Dedifferentiated amniotic fluid mesenchymal stem cell (primary cell): ENCODE results near the gene ARL6IP6.

ENCODE experiments used
- DNase-seq: peaks from one replicate; pipeline ENCODE4 v3.0.0-alpha.2; 2016; ENCODE audit errors: extremely low spot score

Gene ARL6IP6

DNA sequence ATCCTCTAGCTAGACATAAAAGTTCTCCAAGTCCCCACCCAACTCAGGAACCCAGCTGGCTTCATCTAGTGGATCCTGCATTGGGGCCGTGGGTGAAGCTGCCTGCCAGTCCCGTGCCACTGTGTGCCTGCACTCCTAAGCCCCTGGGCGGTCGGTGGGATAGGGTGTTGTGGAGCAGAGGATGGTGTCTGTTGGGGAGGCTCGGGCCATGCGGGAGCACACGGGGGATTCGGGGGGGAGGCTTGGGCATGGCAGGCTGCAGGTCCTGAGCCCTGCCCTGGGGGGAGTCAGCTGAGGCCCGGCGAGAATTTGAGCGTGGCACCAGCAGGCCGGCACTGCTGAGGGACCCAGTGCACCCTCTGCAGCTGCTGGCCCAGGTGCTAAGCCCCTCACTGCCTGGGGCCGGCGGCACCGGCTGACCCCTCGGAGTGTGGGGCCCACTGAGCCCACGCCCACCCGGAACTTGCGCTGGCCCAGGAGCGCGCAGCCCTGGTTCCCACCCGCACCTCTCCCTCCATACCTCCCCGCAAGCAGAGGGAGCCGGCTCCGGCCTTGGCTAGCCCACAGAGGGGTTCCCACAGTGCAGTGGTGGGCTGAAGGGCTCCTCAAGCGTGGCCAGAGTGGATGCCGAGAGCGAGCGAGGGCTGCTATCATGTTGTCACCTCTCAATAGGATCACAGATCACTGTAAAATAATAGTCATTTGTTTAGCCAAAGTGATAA lies 86.4 kb downstream of the ARL6IP6 start:
- DNase-seq, result no peak

GRCh38 chr2:152811916-152812315 lies 93.5 kb downstream of the ARL6IP6 start:
- DNase-seq, result no peak
